PC-9 (cell line): Measurements from ENCODE around the gene KRTAP10-12. TPM values are rescaled to one million over a fixed set of nuclear protein-coding genes. Genes with fewer than 3 reads are reported as not detected.

ENCODE experiments used
- BruUV-seq: library from RNA; stranded (reverse); fragments of 400-500 nt; replicated peaks from 2 replicates; lab custom pipeline; 2021; lab: Mats Ljungman, UMichigan
- CTCF ChIA-PET: fragments of 300-600 bp; sonication (Branson Sonifier 250); formaldehyde crosslinking; loops from one replicate; lab custom pipeline; 2022; ENCODE audit warnings: antibody characterized with exemption; lab: Charles Lee
- POLR2A ChIA-PET: fragments of 300-600 bp; sonication (Branson Sonifier 250); formaldehyde crosslinking; loops from one replicate; lab custom pipeline; 2022; ENCODE audit warnings: antibody characterized with exemption; ENCODE audit not compliant: unreplicated experiment; lab: Charles Lee
- DNase-seq, 2 experiments: peaks; one replicate each; pipeline versions ENCODE4 v3.0.0 to v3.0.0-alpha.2; 2015 to 2022; ENCODE audit warnings: mixed read lengths in 1 of 2
- H2AFZ ChIP-seq: fragments of 200-600 bp; sonication (generic); 2 replicates; pipeline ENCODE4 v1.8.1; 2017; ENCODE audit warnings: antibody characterized with exemption
- H3F3A ChIP-seq: fragments of 200-600 bp; sonication (generic); 2 replicates; pipeline ENCODE4 v1.8.1; 2017; ENCODE audit warnings: antibody characterized with exemption, mild to moderate bottlenecking, low read depth; ENCODE audit not compliant: insufficient read depth
- H3K27ac ChIP-seq: fragments of 200-600 bp; sonication (generic); 2 replicates; pipeline ENCODE4 v1.6.1; 2016; ENCODE audit warnings: mixed run types
- H3K27me3 ChIP-seq: fragments of 200-600 bp; sonication (generic); 2 replicates; pipeline ENCODE4 v1.6.1; 2016; ENCODE audit warnings: low read depth, mixed run types; ENCODE audit not compliant: insufficient read depth
- H3K36me3 ChIP-seq: fragments of 200-600 bp; sonication (generic); 2 replicates; pipeline ENCODE4 v1.6.1; 2016; ENCODE audit warnings: low read depth, mixed run types
- H3K4me1 ChIP-seq: fragments of 200-600 bp; sonication (generic); replicated peaks from 2 replicates; pipeline ENCODE4 v1.6.1; 2016; ENCODE audit warnings: mixed run types; ENCODE audit not compliant: insufficient read depth
- H3K4me2 ChIP-seq: fragments of 200-600 bp; sonication (generic); 2 replicates; pipeline ENCODE4 v1.6.1; 2017; ENCODE audit warnings: mixed run types
- H3K4me3 ChIP-seq: fragments of 200-600 bp; sonication (generic); 2 replicates; pipeline ENCODE4 v1.6.1; 2016; ENCODE audit warnings: mixed run types
- H3K79me2 ChIP-seq: fragments of 200-600 bp; sonication (generic); 2 replicates; pipeline ENCODE4 v1.6.1; 2017; ENCODE audit warnings: low read depth, mixed run types
- H3K9me2 ChIP-seq: fragments of 200-600 bp; sonication (generic); 2 replicates; pipeline ENCODE4 v1.8.1; 2017; ENCODE audit warnings: mild to moderate bottlenecking; ENCODE audit not compliant: insufficient read depth
- H3K9me3 ChIP-seq: fragments of 200-600 bp; sonication (generic); 2 replicates; pipeline ENCODE4 v1.8.1; 2016; ENCODE audit warnings: low read depth; ENCODE audit not compliant: insufficient read depth
- H4K20me1 ChIP-seq: fragments of 200-600 bp; sonication (generic); 2 replicates; pipeline ENCODE4 v1.8.1; 2017; ENCODE audit not compliant: insufficient read depth
- EZH2 ChIP-seq: fragments of 200-600 bp; sonication (generic); IDR thresholded peaks from 2 replicates; pipeline ENCODE4 v1.8.0; 2017; ENCODE audit warnings: antibody characterized with exemption, low read depth
- intact Hi-C: fragments of 100-400 bp; cut with micrococcal nuclease; formaldehyde crosslinking; loops from one replicate; pipeline ENCODE4 v1.10.0; 2022; ENCODE audit not compliant: unreplicated experiment
- total RNA-seq: library from RNA; stranded (reverse); gene quantifications from 2 replicates; pipeline ENCODE4 v1.2.3, GENCODE V29; 2021
- TF ChIP-seq, protein P1 (sequence below): fragments of 200-600 bp; sonication (generic); conservative IDR thresholded peaks from 2 replicates; pipeline ENCODE4 v1.6.1; 2017; ENCODE audit warnings: mixed run types, antibody characterized with exemption, mild to moderate bottlenecking, moderate library complexity

Gene KRTAP10-12
- total RNA-seq, 1 experiment from 2014 or later = not detected

GRCh38 chr21:44681861-44682579, 15.0 kb upstream of the KRTAP10-12 start, which contains the start of gene KRTAP12-1:
Gene KRTAP12-1, minus strand, starts transcription at chr21:44682163. Its CDS starts 40 bp downstream, at chr21:44682123.
- intact Hi-C loops = no loop called here

GRCh38 chr21:44682580-44683151, 14.3 kb upstream of the KRTAP10-12 start:
- no peaks in the 10 kb centered on the region for H3K9me2 ChIP-seq
- intact Hi-C loops = no loop called here
- no peak for DNase-seq
- no peak overlapping the region for H2AFZ ChIP-seq
- ChIA-PET POLR2A (no interaction called here), CTCF (interaction anchor here (0.5 kb wide), 1 partner anchor 16 kb away, joined by 6 read pairs; no protein-coding TSS in a partner anchor)
- no peak for TF ChIP-seq EZH2
- TF ChIP-seq, protein P1, sequence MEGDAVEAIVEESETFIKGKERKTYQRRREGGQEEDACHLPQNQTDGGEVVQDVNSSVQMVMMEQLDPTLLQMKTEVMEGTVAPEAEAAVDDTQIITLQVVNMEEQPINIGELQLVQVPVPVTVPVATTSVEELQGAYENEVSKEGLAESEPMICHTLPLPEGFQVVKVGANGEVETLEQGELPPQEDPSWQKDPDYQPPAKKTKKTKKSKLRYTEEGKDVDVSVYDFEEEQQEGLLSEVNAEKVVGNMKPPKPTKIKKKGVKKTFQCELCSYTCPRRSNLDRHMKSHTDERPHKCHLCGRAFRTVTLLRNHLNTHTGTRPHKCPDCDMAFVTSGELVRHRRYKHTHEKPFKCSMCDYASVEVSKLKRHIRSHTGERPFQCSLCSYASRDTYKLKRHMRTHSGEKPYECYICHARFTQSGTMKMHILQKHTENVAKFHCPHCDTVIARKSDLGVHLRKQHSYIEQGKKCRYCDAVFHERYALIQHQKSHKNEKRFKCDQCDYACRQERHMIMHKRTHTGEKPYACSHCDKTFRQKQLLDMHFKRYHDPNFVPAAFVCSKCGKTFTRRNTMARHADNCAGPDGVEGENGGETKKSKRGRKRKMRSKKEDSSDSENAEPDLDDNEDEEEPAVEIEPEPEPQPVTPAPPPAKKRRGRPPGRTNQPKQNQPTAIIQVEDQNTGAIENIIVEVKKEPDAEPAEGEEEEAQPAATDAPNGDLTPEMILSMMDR = no peak
- H3K4me2 ChIP-seq = no peak overlapping the region
- no peaks in the 10 kb centered on the region for H4K20me1 ChIP-seq
- no peaks in the 10 kb centered on the region for H3K9me3 ChIP-seq
- no peak overlapping the region for H3K4me3 ChIP-seq
- no peaks in the 10 kb centered on the region for H3K79me2 ChIP-seq
- H3K4me1 ChIP-seq = no peaks in the 10 kb centered on the region
- H3F3A ChIP-seq = no peaks in the 10 kb centered on the region
- BruUV-seq = no TSS peak
- no peak overlapping the region for H3K27ac ChIP-seq
- H3K36me3 ChIP-seq = no peaks in the 10 kb centered on the region
- H3K27me3 ChIP-seq = peaks cover 87% of the 10 kb centered on the region

More at GRCh38 chr21:44681861-44682579, 15.0 kb upstream of the KRTAP10-12 start, which contains the start of gene KRTAP12-1:
- no peak within 1 kb of the TSS for H3K4me3 ChIP-seq
- no peak within 1 kb of the TSS for H2AFZ ChIP-seq
- CTCF ChIA-PET = interaction anchor here (0.5 kb wide), 1 partner anchor 17 kb away, joined by 6 read pairs; no protein-coding TSS in a partner anchor
- no peaks in the 10 kb centered on the region for H3F3A ChIP-seq
- no peaks in the 10 kb centered on the region for H3K4me1 ChIP-seq
- no peaks in the 10 kb centered on the region for H3K79me2 ChIP-seq
- POLR2A ChIA-PET = no interaction called here
- no peaks in the 10 kb centered on the region for H3K36me3 ChIP-seq
- no peak for TF ChIP-seq EZH2
- TF ChIP-seq, protein P1 = no peak
- H4K20me1 ChIP-seq = no peaks in the 10 kb centered on the region
- H3K27me3 ChIP-seq = peaks cover 87% of the 10 kb centered on the region
- no TSS peak for BruUV-seq
- no peak within 1 kb of the TSS for H3K27ac ChIP-seq
- no peaks in the 10 kb centered on the region for H3K9me2 ChIP-seq
- H3K9me3 ChIP-seq = no peaks in the 10 kb centered on the region
- DNase-seq = no peak
- no peak within 1 kb of the TSS for H3K4me2 ChIP-seq

DNA sequence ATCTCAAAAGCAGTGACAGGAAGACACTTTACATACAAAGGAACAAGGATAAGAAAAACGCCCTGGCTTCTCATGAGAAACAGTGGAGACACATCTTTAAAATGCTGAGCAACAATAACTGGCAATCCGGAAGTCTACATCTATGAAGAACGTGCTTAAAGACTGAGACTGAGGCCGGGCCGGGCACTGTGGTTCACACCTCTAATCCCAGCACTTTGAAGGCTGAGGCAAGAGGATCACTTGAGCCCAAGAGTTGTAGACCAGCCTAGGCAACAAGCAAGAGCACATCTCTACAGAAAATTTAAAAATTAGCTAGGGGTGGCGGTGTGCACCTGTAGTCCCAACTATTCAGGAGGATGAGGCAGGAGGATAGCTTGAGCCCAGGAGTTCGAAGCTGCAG, 12.9 kb upstream of the KRTAP10-12 start:
- TF ChIP-seq, protein P1 = no peak
- no peak for TF ChIP-seq EZH2
- H3K27me3 ChIP-seq = peaks cover 91% of the 10 kb centered on the region
- H3K27ac ChIP-seq = no peak overlapping the region
- no peak for DNase-seq
- H3K4me2 ChIP-seq = no peak overlapping the region
- ChIA-PET POLR2A (no interaction called here), CTCF (no interaction called here)
- intact Hi-C loops = no loop called here
- H2AFZ ChIP-seq = no peak overlapping the region
- BruUV-seq = no TSS peak
- no peak overlapping the region for H3K4me3 ChIP-seq
- H3K9me3 ChIP-seq = no peaks in the 10 kb centered on the region
- H3K9me2 ChIP-seq = no peaks in the 10 kb centered on the region
- no peaks in the 10 kb centered on the region for H3K36me3 ChIP-seq
- no peaks in the 10 kb centered on the region for H3K79me2 ChIP-seq
- H3F3A ChIP-seq = no peaks in the 10 kb centered on the region
- H4K20me1 ChIP-seq = no peaks in the 10 kb centered on the region
- H3K4me1 ChIP-seq = no peaks in the 10 kb centered on the region
